ENCODE results near the gene NOM1. TPM values are rescaled to one million over a fixed set of nuclear protein-coding genes. Genes with fewer than 3 reads are reported as not detected.

Gene NOM1
- total RNA-seq, 1 experiment from 2014 or later: 17.3 TPM

DNA sequence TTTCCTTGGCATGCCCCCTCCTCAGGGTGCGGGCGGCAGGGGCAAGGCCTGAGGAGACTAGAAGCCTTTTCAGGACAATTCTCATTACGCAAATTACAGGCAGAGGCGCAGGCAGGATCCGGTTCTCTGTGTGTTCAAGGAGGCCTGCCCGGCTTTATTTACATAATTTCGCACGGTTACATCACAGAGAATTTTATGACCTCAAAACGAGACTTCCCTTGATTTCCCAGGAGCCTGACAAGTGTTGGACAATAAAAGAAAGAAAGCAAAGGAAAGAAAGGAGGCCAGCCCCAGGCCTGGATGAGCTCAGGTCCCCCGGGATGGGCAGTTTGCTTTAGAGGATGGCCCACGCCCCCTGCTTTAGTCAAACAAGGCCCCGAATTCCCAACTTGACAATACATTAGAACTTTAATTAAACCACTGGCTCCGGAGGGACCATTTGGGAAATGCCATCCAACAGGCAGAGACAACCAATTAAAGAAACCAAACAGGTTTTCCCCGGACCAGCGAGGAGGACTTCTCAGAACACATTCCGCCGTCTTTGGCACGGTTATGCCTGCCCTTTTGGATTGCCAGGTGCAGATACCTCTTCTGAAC lies 58.1 kb downstream of the NOM1 start:
- no peaks in the 10 kb centered on the region; the same call in 1 of the 2 replicates for H3K9me3 ChIP-seq (replicated peaks)
- H3K4me1 ChIP-seq (replicated peaks): peaks cover 9% of the 10 kb centered on the region; the same call in 1 of the 2 replicates
- DNase-seq (ENCODE audit: low read depth in 1 of 2, low spot score in 2 of 2): no peak
- peaks cover 91% of the 10 kb centered on the region for H3K27me3 ChIP-seq (replicated peaks)
- no peak overlapping the region for H3K4me3 ChIP-seq
- H3K27ac ChIP-seq: no peak overlapping the region
- no peaks in the 10 kb centered on the region for H3K36me3 ChIP-seq

DNA sequence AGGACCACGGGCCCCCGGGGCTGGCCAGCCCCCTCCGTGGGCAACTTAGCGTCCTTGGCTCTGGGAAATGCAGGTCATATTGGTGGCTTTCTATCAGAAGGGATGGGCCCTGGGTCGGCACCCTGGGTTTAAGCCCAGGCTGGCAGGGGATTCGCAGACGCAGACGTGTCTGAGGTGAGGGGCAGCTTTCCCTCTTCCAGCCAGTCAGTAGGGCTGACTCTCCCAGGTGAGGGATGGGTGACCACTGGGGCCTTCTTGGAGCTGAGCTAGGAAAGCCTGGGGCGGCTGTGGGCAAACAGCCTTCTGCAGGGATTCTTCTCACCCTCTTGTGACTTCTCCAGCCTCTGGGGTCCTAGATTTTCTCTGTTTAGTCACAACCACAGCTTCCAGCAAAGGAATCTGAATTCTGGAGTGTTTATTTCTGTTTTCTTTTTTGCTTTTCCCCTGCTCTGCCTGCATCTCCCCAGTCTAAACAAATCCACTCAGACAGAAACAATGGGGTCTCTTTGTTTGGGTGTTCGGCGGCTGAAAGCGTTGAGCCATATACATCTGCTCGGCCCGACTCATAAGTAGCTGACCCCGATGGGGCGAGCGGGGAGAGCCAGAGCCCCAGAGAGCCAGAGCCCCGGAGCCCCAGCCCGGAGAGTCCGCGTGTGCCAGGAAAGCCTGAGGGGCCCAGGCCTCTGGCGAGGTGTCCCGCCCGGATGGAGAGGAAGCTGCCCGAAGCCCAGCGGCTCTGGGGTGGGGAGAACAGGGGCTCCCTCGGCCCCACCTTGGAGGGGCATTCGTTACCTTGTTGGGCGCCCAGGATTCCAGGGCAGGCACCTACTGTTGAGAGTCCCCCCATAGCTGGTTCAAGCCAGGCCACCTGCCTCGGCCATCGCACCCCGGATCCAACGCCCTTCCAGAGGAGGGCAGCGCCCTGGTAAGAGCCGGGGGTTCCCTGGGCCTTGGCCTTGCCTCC lies 59.0 kb downstream of the NOM1 start:
- Histone ChIP-seq H3K4me3 (no peak overlapping the region), H3K9me3 (replicated peaks) (no peaks in the 10 kb centered on the region; the same call in 1 of the 2 replicates), H3K4me1 (replicated peaks) (peaks cover 9% of the 10 kb centered on the region; the same call in 1 of the 2 replicates), H3K27me3 (replicated peaks) (peaks cover 89% of the 10 kb centered on the region), H3K27ac (no peak overlapping the region), H3K36me3 (no peaks in the 10 kb centered on the region)
- DNase-seq (ENCODE audit: low read depth in 1 of 2, low spot score in 2 of 2): no peak

- Histone ChIP-seq H3K4me3 (no peak overlapping the region), H3K27ac (no peak overlapping the region), H3K27me3 (replicated peaks) (peaks cover 89% of the 10 kb centered on the region), H3K9me3 (replicated peaks) (no peaks in the 10 kb centered on the region; the same call in 1 of the 2 replicates), H3K4me1 (replicated peaks) (peaks cover 6% of the 10 kb centered on the region; the same call in 1 of the 2 replicates), H3K36me3 (no peaks in the 10 kb centered on the region)
- no peak for DNase-seq (ENCODE audit: low read depth in 1 of 2, low spot score in 2 of 2)
These were observed 59.8 kb downstream of the NOM1 start for GRCh38 chr7:157009170-157009777.

- no peak overlapping the region for H3K27ac ChIP-seq
- no peaks in the 10 kb centered on the region; the same call in 1 of the 2 replicates for H3K9me3 ChIP-seq (replicated peaks)
- no peak for DNase-seq (ENCODE audit: low read depth in 1 of 2, low spot score in 2 of 2)
- no peaks in the 10 kb centered on the region for H3K36me3 ChIP-seq
- H3K4me1 ChIP-seq (replicated peaks): peaks cover 6% of the 10 kb centered on the region; the same call in 1 of the 2 replicates
- H3K27me3 ChIP-seq (replicated peaks): peaks cover 88% of the 10 kb centered on the region
- no peak overlapping the region for H3K4me3 ChIP-seq
These were observed 60.5 kb downstream of the NOM1 start for GRCh38 chr7:157009778-157010587.

DNA sequence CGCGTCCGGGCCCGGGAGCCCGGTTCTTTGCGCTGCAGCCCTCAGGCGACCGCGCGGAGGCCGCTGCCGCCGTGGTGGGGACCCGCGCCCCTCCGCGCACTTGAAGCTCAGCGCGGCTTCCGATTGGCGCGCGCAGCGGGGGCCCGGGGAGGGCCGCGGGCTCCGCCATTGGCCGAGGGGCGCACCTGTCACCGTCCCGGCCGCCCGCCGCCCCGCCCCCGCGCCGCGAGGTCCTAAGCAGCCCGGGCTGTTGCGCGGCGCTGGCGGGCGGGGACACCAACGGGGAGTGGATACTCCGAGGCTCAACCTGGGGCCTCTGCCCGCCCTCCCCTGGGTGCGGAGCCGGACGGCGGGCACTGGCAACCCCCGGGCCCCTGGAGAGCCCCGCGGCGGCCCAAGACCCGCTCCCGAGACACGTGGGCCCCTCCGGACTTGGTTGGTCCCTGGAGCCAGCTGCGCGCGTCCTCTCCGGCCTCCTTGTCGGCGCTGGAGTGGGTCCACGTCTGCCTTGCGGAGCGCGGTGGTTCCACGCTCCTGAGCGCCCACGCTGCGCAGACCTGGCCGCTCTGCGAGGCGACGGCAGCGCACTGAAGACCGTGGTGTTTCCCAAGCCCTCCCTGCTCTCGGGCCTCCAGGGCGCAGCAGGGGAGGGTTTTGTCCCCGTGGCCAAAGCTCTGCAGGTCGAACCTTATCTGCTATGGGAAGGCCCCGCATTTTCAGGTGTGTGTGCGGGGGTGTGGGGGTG lies 61.2 kb downstream of the NOM1 start, which contains the start of gene MNX1:
TSS of gene MNX1 (minus strand) at position 76 of the 745 bp plus-strand sequence. CDS start 313 bp downstream, outside the sequence.
- peaks cover 6% of the 10 kb centered on the region; the same call in 1 of the 2 replicates for H3K4me1 ChIP-seq (replicated peaks)
- DNase-seq (ENCODE audit: low read depth in 1 of 2, low spot score in 2 of 2): no peak
- no peaks in the 10 kb centered on the region; the same call in 1 of the 2 replicates for H3K9me3 ChIP-seq (replicated peaks)
- no peak within 1 kb of the TSS for H3K27ac ChIP-seq
- H3K36me3 ChIP-seq: no peaks in the 10 kb centered on the region
- H3K4me3 ChIP-seq: no peak within 1 kb of the TSS
- H3K27me3 ChIP-seq (replicated peaks): peaks cover 86% of the 10 kb centered on the region

DNA sequence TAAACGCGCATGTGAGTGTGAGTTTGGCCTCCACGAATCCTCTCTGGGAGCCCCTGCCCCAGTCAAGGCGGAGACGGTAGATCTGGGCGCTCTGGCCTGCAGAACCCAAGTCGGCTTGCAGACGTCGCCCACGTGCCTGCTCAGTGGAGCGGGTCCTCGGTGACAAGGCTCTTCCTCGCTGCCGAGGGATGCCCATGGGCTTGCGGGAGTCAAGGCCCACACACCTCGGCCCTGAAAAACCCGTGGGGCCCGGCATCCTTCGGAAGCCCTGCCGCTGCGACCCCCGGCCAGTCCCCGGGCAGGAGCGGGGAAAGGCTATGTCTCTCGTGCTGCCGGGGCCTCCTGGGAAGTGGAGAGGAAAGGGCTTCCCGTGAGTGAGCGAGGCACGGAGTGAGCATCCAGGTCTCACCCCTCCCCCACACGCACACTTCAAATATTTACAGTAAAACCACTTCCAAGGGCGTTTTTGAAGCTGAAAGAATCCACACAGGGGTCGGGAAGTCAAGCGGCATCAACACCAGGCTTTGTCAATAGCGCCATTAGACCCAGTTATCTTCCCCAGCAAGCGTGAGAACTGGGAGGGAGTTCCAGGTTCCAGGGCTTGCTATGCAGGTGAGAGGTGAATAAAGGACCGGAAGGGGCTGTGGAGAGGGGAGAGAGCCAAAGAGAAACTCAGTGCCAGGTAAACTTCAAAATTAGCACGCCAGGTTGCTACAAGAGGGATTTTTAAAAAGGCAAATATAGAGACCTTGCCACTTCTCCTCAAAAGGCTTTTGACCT lies 62.0 kb downstream of the NOM1 start:
- Histone ChIP-seq H3K4me3 (no peak overlapping the region), H3K4me1 (replicated peaks) (peaks cover 6% of the 10 kb centered on the region; the same call in 1 of the 2 replicates), H3K27ac (no peak overlapping the region), H3K9me3 (replicated peaks) (no peaks in the 10 kb centered on the region; the same call in 1 of the 2 replicates), H3K27me3 (replicated peaks) (peaks cover 86% of the 10 kb centered on the region), H3K36me3 (no peaks in the 10 kb centered on the region)
- DNase-seq (ENCODE audit: low read depth in 1 of 2, low spot score in 2 of 2): no peak

GRCh38 chr7:157012113-157012547 lies 62.6 kb downstream of the NOM1 start:
- Histone ChIP-seq H3K27me3 (replicated peaks) (peaks cover 90% of the 10 kb centered on the region), H3K27ac (no peak overlapping the region)
- DNase-seq (ENCODE audit: low read depth in 1 of 2, low spot score in 2 of 2): no peak

DNA sequence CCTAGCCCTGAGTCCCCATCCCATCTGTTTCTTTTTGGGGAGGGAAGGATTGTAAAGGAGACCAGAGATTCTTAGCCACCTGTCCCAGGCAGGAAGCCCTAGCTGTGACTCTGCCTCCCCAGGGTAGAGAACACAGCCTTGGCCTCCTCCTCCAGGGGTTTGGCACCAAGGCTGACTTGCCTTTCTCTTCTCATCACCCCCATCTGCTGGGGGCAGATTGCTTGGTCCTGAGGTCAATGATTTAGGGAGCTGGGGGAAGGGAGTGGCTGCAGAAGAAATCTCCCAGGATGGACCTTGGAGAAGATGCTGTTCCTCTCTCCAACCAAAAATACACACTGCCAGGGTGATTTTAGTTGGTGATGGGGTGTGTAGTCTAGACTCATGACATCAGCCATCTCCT lies 63.6 kb downstream of the NOM1 start:
- H3K27ac ChIP-seq: no peak overlapping the region
- no peak overlapping the region for H3K4me3 ChIP-seq
- no peak for DNase-seq (ENCODE audit: low read depth in 1 of 2, low spot score in 2 of 2)
- H3K9me3 ChIP-seq (replicated peaks): no peaks in the 10 kb centered on the region
- peaks cover 6% of the 10 kb centered on the region; the same call in 1 of the 2 replicates for H3K4me1 ChIP-seq (replicated peaks)
- peaks cover 90% of the 10 kb centered on the region for H3K27me3 ChIP-seq (replicated peaks)
- no peaks in the 10 kb centered on the region for H3K36me3 ChIP-seq

More at GRCh38 chr7:157012113-157012547, 62.6 kb downstream of the NOM1 start:
- Histone ChIP-seq H3K4me1 (replicated peaks) (peaks cover 6% of the 10 kb centered on the region; the same call in 1 of the 2 replicates), H3K9me3 (replicated peaks) (no peaks in the 10 kb centered on the region; the same call in 1 of the 2 replicates), H3K4me3 (no peak overlapping the region), H3K36me3 (no peaks in the 10 kb centered on the region)

- no peaks in the 10 kb centered on the region for H3K9me3 ChIP-seq (replicated peaks)
- peaks cover 90% of the 10 kb centered on the region for H3K27me3 ChIP-seq (replicated peaks)
- no peak for DNase-seq (ENCODE audit: low read depth in 1 of 2, low spot score in 2 of 2)
- no peak overlapping the region for H3K4me3 ChIP-seq
- H3K4me1 ChIP-seq (replicated peaks): peaks cover 6% of the 10 kb centered on the region; the same call in 1 of the 2 replicates
- H3K36me3 ChIP-seq: no peaks in the 10 kb centered on the region
- H3K27ac ChIP-seq: no peak overlapping the region
These were observed 64.4 kb downstream of the NOM1 start for GRCh38 chr7:157013602-157014549.

- Histone ChIP-seq H3K4me1 (replicated peaks) (peaks cover 6% of the 10 kb centered on the region; the same call in 1 of the 2 replicates), H3K27me3 (replicated peaks) (peaks cover 92% of the 10 kb centered on the region), H3K36me3 (no peaks in the 10 kb centered on the region), H3K9me3 (replicated peaks) (no peaks in the 10 kb centered on the region), H3K4me3 (no peak overlapping the region), H3K27ac (no peak overlapping the region)
- DNase-seq (ENCODE audit: low read depth in 1 of 2, low spot score in 2 of 2): no peak
These were observed 65.4 kb downstream of the NOM1 start for GRCh38 chr7:157014635-157015555.
